HepG2 (cell line): ENCODE results near the gene SPP1. TPM values are rescaled to one million over a fixed set of nuclear protein-coding genes. Genes with fewer than 3 reads are reported as not detected.

Experiments used
- ATAC-seq: fragments of 200-7000 bp; cut with Tn5 transposase; 3 replicates; pipeline ENCODE4 v1.9.1; 2020; ENCODE audit warnings: mild to moderate bottlenecking, moderate library complexity
- BruUV-seq: library from RNA; stranded (reverse); fragments of 400-500 nt; replicated peaks from 2 replicates; lab custom pipeline; 2021; lab: Mats Ljungman, UMichigan
- CTCF ChIA-PET: fragments of 300-600 bp; formaldehyde crosslinking; extraction: SDS; loops from one replicate; lab custom pipeline; 2021; ENCODE audit warnings: low total read pairs, inconsistent platforms, low intra/inter-chr PET ratio; lab: Yijun Ruan, JAX
- POLR2A ChIA-PET: fragments of 350-600 bp; sonication (Branson Sonifier 250); formaldehyde crosslinking; loops from one replicate; lab custom pipeline; 2020; ENCODE audit warnings: antibody characterized with exemption, inconsistent platforms; lab: Yijun Ruan, JAX
- DNase-seq: peaks from one replicate; pipeline ENCODE4 v3.0.0-alpha.2; 2015; ENCODE audit warnings: low spot score
- FAIRE-seq: peaks from 3 replicates; lab custom pipeline; 2011; peaks lifted over from hg19 to GRCh38; lab: Jason Lieb, UNC
- H2AFZ ChIP-seq: one replicate; pipeline ENCODE4 v1.6.1; 2011; ENCODE audit warnings: low read length, inconsistent platforms
- H3K27ac ChIP-seq: fragments of 300-600 bp; 3 replicates; pipeline ENCODE4 v1.8.0; 2011; ENCODE audit warnings: mixed run types, mild to moderate bottlenecking, mixed read lengths, low read length, inconsistent platforms; ENCODE audit not compliant: insufficient read depth; ENCODE audit errors: extremely low read length
- H3K27me3 ChIP-seq, 2 experiments: fragments of 200-600 bp in 1 of 2; 2 replicates in 1 of 2; 3 replicates in 1 of 2; pipeline versions ENCODE4 v1.6.0 to v1.8.0; 2011; ENCODE audit warnings: low read length in 2 of 2, mild to moderate bottlenecking in 2 of 2, moderate library complexity in 2 of 2, inconsistent platforms in 1 of 2; ENCODE audit not compliant: insufficient read depth in 2 of 2, control insufficient read depth in 1 of 2
- H3K36me3 ChIP-seq, 2 experiments: fragments of 200-600 bp in 1 of 2; replicated peaks in 1 of 2; 2 replicates in 1 of 2; 3 replicates in 1 of 2; pipeline versions ENCODE4 v1.5.1 to v1.8.0; 2011; ENCODE audit warnings: low read length in 2 of 2, inconsistent platforms in 1 of 2; ENCODE audit not compliant: insufficient read depth in 2 of 2, control insufficient read depth in 1 of 2
- H3K4me1 ChIP-seq: 2 replicates; pipeline ENCODE4 v1.5.1; 2012; ENCODE audit warnings: low read length, inconsistent platforms; ENCODE audit not compliant: insufficient read depth
- H3K4me2 ChIP-seq: 2 replicates; pipeline ENCODE4 v1.6.0; 2011; ENCODE audit warnings: low read depth, low read length, inconsistent platforms
- H3K4me3 ChIP-seq, 3 experiments: fragments of 200-600 bp in 1 of 3; sonication (generic), shearing (Covaris generic) in 1 of 3; replicated peaks in 1 of 3; 2 replicates each; pipeline ENCODE4 v1.5.1; 2011 to 2016; ENCODE audit warnings: low read length in 3 of 3, inconsistent platforms in 2 of 3, low read depth in 2 of 3, mild to moderate bottlenecking in 2 of 3, control low read depth in 1 of 3, mixed read lengths in 1 of 3; ENCODE audit not compliant: insufficient read depth in 1 of 3
- H3K79me2 ChIP-seq: one replicate; pipeline ENCODE4 v1.6.1; 2011; ENCODE audit warnings: low read length, inconsistent platforms; ENCODE audit not compliant: insufficient read depth
- H3K9ac ChIP-seq: 2 replicates; pipeline ENCODE4 v1.6.0; 2011; ENCODE audit warnings: mild to moderate bottlenecking, low read depth, low read length, inconsistent platforms; ENCODE audit not compliant: insufficient read depth
- H3K9me3 ChIP-seq: 2 replicates; pipeline ENCODE4 v1.5.1; 2012; ENCODE audit warnings: mild to moderate bottlenecking, low read length
- H4K20me1 ChIP-seq: 2 replicates; pipeline ENCODE4 v1.6.0; 2011; ENCODE audit warnings: inconsistent platforms, mild to moderate bottlenecking, low read length, moderate library complexity; ENCODE audit not compliant: insufficient read depth
- CCAR2 ChIP-seq: fragments of 200-400 bp; formaldehyde crosslinking; optimal IDR thresholded peaks from 2 replicates; pipeline ENCODE3; 2018; ENCODE audit warnings: low read depth, mild to moderate bottlenecking, low read length, moderate library complexity
- CENPT ChIP-seq: sonication (generic); formaldehyde crosslinking; IDR thresholded peaks from 2 replicates; pipeline ENCODE4 v1.8.0; 2022; ENCODE audit warnings: low read depth, mild to moderate bottlenecking, moderate library complexity, missing genetic modification reagents
- WGBS: methylation state at CpG from one replicate; pipeline ENCODE4 v1.1.6; 2017; ENCODE audit warnings: low lambda C conversion rate; 5-methylcytosine and 5-hydroxymethylcytosine counted together
- in situ Hi-C: cut with HindIII; loops from 2 replicates; pipeline ENCODE4 v1.10.0; 2017; ENCODE audit warnings: low pct_unique_long_range_greater_than_20kb; ENCODE audit not compliant: extremely low pct_ligation_motif_present
- intact Hi-C: fragments of 100-400 bp; cut with micrococcal nuclease; formaldehyde crosslinking; loops from one replicate; pipeline ENCODE4 v1.10.0; 2022; ENCODE audit not compliant: unreplicated experiment
- polyA plus RNA-seq, 8 experiments: library from polyadenylated mRNA; depleted of rRNA in 3 of 8; stranded (reverse) in 7 of 8; unstranded in 1 of 8; fragments of >200 nt; fragmentation: Illumina TruSeq in 4 of 8; extraction: Trizol in 4 of 8; gene quantifications; 2 replicates each; pipeline versions ENCODE4 v1.2.1 to v1.2.3, GENCODE V29; 2011 to 2016; ENCODE audit warnings: low read depth in 4 of 8, missing spikeins in 1 of 8, mixed read lengths in 1 of 8; ENCODE audit not compliant: insufficient read depth in 1 of 8
- total RNA-seq, 5 experiments: library from RNA; depleted of rRNA; stranded (reverse); fragments of >200 nt; fragmentation: Illumina TruSeq; extraction: Trizol; gene quantifications; 2 replicates each; pipeline ENCODE4 v1.2.3, GENCODE V29; 2016; ENCODE audit warnings: low read depth in 1 of 5
- TF ChIP-seq, protein P1 (sequence below): sonication (generic); formaldehyde crosslinking; IDR thresholded peaks from 2 replicates; pipeline ENCODE4 v1.9.0; 2021; ENCODE audit warnings: mild to moderate bottlenecking, missing genetic modification reagents
- TF ChIP-seq, protein P2 (sequence below): sonication (generic); formaldehyde crosslinking; IDR thresholded peaks from 2 replicates; pipeline ENCODE4 v1.8.1; 2023; ENCODE audit warnings: mild to moderate bottlenecking, moderate library complexity, missing genetic modification reagents
- TF ChIP-seq, protein P3 (sequence below): sonication (generic); formaldehyde crosslinking; IDR thresholded peaks from 2 replicates; pipeline ENCODE4 v1.4.0; 2020; ENCODE audit warnings: missing genetic modification reagents, borderline replicate concordance

SPP1 gene
- total and polyA plus RNA-seq, 2 of the 13 experiments (the other 11 are each of a cell fraction or from before 2014, with no cell fraction given) = 682 to 788 TPM

DNA sequence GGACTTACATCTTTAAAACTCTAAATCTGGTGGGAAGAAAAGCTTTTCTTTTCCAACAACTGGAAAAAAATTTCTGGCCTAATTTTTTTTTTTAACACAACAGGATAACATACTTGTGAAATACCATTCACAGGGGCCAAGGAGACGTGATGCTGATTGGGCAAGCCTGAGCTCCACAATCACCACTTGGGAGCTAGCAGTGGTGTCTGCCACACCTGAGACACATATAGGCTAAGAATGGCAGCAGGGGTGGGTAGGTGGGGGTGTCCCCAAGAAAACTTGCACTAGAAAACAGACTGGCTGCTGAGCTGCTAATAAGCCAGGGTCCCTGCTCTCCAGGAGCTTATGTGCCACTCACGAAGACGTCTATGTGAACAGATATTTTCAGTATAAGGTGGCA, 26.4 kb downstream of the SPP1 start:
- in situ Hi-C loops (no loop called here), intact Hi-C loops (no loop called here)
- no peaks in the 10 kb centered on the region for H3K9me3 ChIP-seq
- no peak overlapping the region for H3K4me3 ChIP-seq
- H3K4me2 ChIP-seq = no peak overlapping the region
- peaks cover 2 to 29% of the 10 kb centered on the region in 2 experiments for H3K27me3 ChIP-seq
- TF ChIP-seq, protein P1, sequence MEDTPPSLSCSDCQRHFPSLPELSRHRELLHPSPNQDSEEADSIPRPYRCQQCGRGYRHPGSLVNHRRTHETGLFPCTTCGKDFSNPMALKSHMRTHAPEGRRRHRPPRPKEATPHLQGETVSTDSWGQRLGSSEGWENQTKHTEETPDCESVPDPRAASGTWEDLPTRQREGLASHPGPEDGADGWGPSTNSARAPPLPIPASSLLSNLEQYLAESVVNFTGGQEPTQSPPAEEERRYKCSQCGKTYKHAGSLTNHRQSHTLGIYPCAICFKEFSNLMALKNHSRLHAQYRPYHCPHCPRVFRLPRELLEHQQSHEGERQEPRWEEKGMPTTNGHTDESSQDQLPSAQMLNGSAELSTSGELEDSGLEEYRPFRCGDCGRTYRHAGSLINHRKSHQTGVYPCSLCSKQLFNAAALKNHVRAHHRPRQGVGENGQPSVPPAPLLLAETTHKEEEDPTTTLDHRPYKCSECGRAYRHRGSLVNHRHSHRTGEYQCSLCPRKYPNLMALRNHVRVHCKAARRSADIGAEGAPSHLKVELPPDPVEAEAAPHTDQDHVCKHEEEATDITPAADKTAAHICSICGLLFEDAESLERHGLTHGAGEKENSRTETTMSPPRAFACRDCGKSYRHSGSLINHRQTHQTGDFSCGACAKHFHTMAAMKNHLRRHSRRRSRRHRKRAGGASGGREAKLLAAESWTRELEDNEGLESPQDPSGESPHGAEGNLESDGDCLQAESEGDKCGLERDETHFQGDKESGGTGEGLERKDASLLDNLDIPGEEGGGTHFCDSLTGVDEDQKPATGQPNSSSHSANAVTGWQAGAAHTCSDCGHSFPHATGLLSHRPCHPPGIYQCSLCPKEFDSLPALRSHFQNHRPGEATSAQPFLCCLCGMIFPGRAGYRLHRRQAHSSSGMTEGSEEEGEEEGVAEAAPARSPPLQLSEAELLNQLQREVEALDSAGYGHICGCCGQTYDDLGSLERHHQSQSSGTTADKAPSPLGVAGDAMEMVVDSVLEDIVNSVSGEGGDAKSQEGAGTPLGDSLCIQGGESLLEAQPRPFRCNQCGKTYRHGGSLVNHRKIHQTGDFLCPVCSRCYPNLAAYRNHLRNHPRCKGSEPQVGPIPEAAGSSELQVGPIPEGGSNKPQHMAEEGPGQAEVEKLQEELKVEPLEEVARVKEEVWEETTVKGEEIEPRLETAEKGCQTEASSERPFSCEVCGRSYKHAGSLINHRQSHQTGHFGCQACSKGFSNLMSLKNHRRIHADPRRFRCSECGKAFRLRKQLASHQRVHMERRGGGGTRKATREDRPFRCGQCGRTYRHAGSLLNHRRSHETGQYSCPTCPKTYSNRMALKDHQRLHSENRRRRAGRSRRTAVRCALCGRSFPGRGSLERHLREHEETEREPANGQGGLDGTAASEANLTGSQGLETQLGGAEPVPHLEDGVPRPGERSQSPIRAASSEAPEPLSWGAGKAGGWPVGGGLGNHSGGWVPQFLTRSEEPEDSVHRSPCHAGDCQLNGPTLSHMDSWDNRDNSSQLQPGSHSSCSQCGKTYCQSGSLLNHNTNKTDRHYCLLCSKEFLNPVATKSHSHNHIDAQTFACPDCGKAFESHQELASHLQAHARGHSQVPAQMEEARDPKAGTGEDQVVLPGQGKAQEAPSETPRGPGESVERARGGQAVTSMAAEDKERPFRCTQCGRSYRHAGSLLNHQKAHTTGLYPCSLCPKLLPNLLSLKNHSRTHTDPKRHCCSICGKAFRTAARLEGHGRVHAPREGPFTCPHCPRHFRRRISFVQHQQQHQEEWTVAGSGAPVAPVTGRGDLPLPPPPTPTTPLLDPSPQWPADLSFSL (CRISPR knock-in tag) = no peak
- TF ChIP-seq, protein P2, sequence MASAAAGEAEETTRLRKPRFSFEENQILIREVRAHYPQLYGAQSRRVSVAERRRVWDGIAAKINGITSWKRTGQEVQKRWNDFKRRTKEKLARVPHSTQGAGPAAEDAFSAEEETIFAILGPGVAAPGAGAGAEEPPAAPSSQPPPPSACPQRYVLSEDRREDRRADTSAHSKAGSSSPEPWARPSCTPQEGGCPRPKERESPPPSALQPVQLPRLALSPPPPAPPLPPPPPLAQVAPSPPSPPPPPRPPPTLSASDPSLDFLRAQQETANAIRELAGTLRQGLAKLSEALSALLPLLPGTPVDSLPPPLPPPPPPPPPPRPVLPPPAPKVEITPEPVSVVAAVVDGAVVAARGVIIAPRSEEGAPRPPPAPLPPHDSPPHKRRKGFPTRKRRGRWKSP (CRISPR knock-in tag) = no peak
- TF ChIP-seq, protein P3, sequence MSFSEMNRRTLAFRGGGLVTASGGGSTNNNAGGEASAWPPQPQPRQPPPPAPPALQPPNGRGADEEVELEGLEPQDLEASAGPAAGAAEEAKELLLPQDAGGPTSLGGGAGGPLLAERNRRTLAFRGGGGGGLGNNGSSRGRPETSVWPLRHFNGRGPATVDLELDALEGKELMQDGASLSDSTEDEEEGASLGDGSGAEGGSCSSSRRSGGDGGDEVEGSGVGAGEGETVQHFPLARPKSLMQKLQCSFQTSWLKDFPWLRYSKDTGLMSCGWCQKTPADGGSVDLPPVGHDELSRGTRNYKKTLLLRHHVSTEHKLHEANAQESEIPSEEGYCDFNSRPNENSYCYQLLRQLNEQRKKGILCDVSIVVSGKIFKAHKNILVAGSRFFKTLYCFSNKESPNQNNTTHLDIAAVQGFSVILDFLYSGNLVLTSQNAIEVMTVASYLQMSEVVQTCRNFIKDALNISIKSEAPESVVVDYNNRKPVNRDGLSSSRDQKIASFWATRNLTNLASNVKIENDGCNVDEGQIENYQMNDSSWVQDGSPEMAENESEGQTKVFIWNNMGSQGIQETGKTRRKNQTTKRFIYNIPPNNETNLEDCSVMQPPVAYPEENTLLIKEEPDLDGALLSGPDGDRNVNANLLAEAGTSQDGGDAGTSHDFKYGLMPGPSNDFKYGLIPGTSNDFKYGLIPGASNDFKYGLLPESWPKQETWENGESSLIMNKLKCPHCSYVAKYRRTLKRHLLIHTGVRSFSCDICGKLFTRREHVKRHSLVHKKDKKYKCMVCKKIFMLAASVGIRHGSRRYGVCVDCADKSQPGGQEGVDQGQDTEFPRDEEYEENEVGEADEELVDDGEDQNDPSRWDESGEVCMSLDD = no peak
- no peak for TF ChIP-seq CENPT (CRISPR knock-in tag)
- TF ChIP-seq CCAR2 = no peak
- H3K9ac ChIP-seq = no peak overlapping the region
- no peaks in the 10 kb centered on the region for H3K36me3 ChIP-seq
- ATAC-seq = no peak
- no peak for DNase-seq
- no peak overlapping the region for H3K27ac ChIP-seq
- no peaks in the 10 kb centered on the region for H4K20me1 ChIP-seq
- H3K79me2 ChIP-seq = no peaks in the 10 kb centered on the region
- ChIA-PET POLR2A (no interaction called here), CTCF (no interaction called here)
- no peak for FAIRE-seq
- WGBS = 20% methylated on average over 3 of the region's 3 CpGs
- no peak overlapping the region for H2AFZ ChIP-seq
- BruUV-seq = no TSS peak
- H3K4me1 ChIP-seq = peaks cover 5% of the 10 kb centered on the region
